ENCODE measurements around the gene TMUB1.

The TMUB1 gene

GRCh38 chr7:151121380-151122170, 38.3 kb upstream of the TMUB1 start:
- no peaks in the 10 kb centered on the region for H3K27me3 ChIP-seq (ENCODE audit: insufficient read depth, low read length)
- no peaks in the 10 kb centered on the region for H4K20me1 ChIP-seq (ENCODE audit: insufficient read depth, low read length)
- no peaks in the 10 kb centered on the region for H3K9me2 ChIP-seq (ENCODE audit: low read depth, low read length)
- no peaks in the 10 kb centered on the region for H3K79me2 ChIP-seq (ENCODE audit: insufficient read depth, low read length)
- no peaks in the 10 kb centered on the region for H3F3A ChIP-seq (ENCODE audit: insufficient read depth, low read length)
- no peak overlapping the region for H3K4me3 ChIP-seq (ENCODE audit: low read depth, low read length, poor library complexity, severe bottlenecking)
- no peaks in the 10 kb centered on the region for H3K36me3 ChIP-seq (ENCODE audit: insufficient read depth, low read length)
- no peak overlapping the region for H3K4me2 ChIP-seq (ENCODE audit: low read length)
- no peaks in the 10 kb centered on the region for H3K9me3 ChIP-seq (ENCODE audit: low read length)
- H3K9ac ChIP-seq (ENCODE audit: low read length): no peak overlapping the region
- no peak for TF ChIP-seq EZH2 (IDR thresholded peaks at IDR 0.05; ENCODE audit: borderline replicate concordance, low read length)
- H2AFZ ChIP-seq (ENCODE audit: low read length): no peak overlapping the region
- H3K4me1 ChIP-seq (ENCODE audit: insufficient read depth, low read length, severe bottlenecking): peaks cover 9% of the 10 kb centered on the region
- H3K27ac ChIP-seq (ENCODE audit: low read depth, low read length, poor library complexity, severe bottlenecking): no peak overlapping the region

GRCh38 chr7:151120896-151121295, 37.6 kb upstream of the TMUB1 start:
- Histone ChIP-seq H3K27me3 (ENCODE audit: insufficient read depth, low read length) (no peaks in the 10 kb centered on the region), H3K4me3 (ENCODE audit: low read depth, low read length, poor library complexity, severe bottlenecking) (no peak overlapping the region), H3K9me2 (ENCODE audit: low read depth, low read length) (no peaks in the 10 kb centered on the region), H3K4me1 (ENCODE audit: insufficient read depth, low read length, severe bottlenecking) (peaks cover 9% of the 10 kb centered on the region), H3K79me2 (ENCODE audit: insufficient read depth, low read length) (no peaks in the 10 kb centered on the region), H3K36me3 (ENCODE audit: insufficient read depth, low read length) (no peaks in the 10 kb centered on the region), H4K20me1 (ENCODE audit: insufficient read depth, low read length) (no peaks in the 10 kb centered on the region), H3F3A (ENCODE audit: insufficient read depth, low read length) (no peaks in the 10 kb centered on the region), H3K4me2 (ENCODE audit: low read length) (no peak overlapping the region), H3K27ac (ENCODE audit: low read depth, low read length, poor library complexity, severe bottlenecking) (no peak overlapping the region), H3K9ac (ENCODE audit: low read length) (no peak overlapping the region), H3K9me3 (ENCODE audit: low read length) (no peaks in the 10 kb centered on the region), H2AFZ (ENCODE audit: low read length) (no peak overlapping the region)
- TF ChIP-seq EZH2 (IDR thresholded peaks at IDR 0.05; ENCODE audit: borderline replicate concordance, low read length): no peak

GRCh38 chr7:151119902-151120301, 36.6 kb upstream of the TMUB1 start:
- Histone ChIP-seq H2AFZ (ENCODE audit: low read length) (no peak overlapping the region), H3K9me3 (ENCODE audit: low read length) (no peaks in the 10 kb centered on the region), H4K20me1 (ENCODE audit: insufficient read depth, low read length) (no peaks in the 10 kb centered on the region), H3K27ac (ENCODE audit: low read depth, low read length, poor library complexity, severe bottlenecking) (no peak overlapping the region), H3K4me1 (ENCODE audit: insufficient read depth, low read length, severe bottlenecking) (peaks cover 9% of the 10 kb centered on the region), H3K9me2 (ENCODE audit: low read depth, low read length) (no peaks in the 10 kb centered on the region), H3K9ac (ENCODE audit: low read length) (no peak overlapping the region), H3K4me2 (ENCODE audit: low read length) (no peak overlapping the region), H3K4me3 (ENCODE audit: low read depth, low read length, poor library complexity, severe bottlenecking) (no peak overlapping the region), H3F3A (ENCODE audit: insufficient read depth, low read length) (no peaks in the 10 kb centered on the region), H3K27me3 (ENCODE audit: insufficient read depth, low read length) (no peaks in the 10 kb centered on the region), H3K36me3 (ENCODE audit: insufficient read depth, low read length) (no peaks in the 10 kb centered on the region), H3K79me2 (ENCODE audit: insufficient read depth, low read length) (no peaks in the 10 kb centered on the region)
- TF ChIP-seq EZH2 (IDR thresholded peaks at IDR 0.05; ENCODE audit: borderline replicate concordance, low read length) (no peak), CTCF (IDR thresholded peaks at IDR 0.05; ENCODE audit: low read length) (no peak)

- Histone ChIP-seq H3K9me3 (ENCODE audit: low read length) (no peaks in the 10 kb centered on the region), H3K4me2 (ENCODE audit: low read length) (no peak overlapping the region), H2AFZ (ENCODE audit: low read length) (no peak overlapping the region), H3K79me2 (ENCODE audit: insufficient read depth, low read length) (no peaks in the 10 kb centered on the region), H3K4me1 (ENCODE audit: insufficient read depth, low read length, severe bottlenecking) (peaks cover 9% of the 10 kb centered on the region), H3K27ac (ENCODE audit: low read depth, low read length, poor library complexity, severe bottlenecking) (no peak overlapping the region), H3K36me3 (ENCODE audit: insufficient read depth, low read length) (no peaks in the 10 kb centered on the region), H3K27me3 (ENCODE audit: insufficient read depth, low read length) (no peaks in the 10 kb centered on the region), H3K4me3 (ENCODE audit: low read depth, low read length, poor library complexity, severe bottlenecking) (no peak overlapping the region), H4K20me1 (ENCODE audit: insufficient read depth, low read length) (no peaks in the 10 kb centered on the region), H3K9ac (ENCODE audit: low read length) (no peak overlapping the region), H3F3A (ENCODE audit: insufficient read depth, low read length) (no peaks in the 10 kb centered on the region), H3K9me2 (ENCODE audit: low read depth, low read length) (no peaks in the 10 kb centered on the region)
- TF ChIP-seq CTCF (IDR thresholded peaks at IDR 0.05; ENCODE audit: low read length): no peak
- no peak for TF ChIP-seq EZH2 (IDR thresholded peaks at IDR 0.05; ENCODE audit: borderline replicate concordance, low read length)
Measured at GRCh38 chr7:151119055-151119415, 35.7 kb upstream of the TMUB1 start.
